TTC549 (cell line): Measurements from ENCODE around the gene SPG11.
"Not testable (repeated sequence)": the region's sequence is repeated elsewhere in the genome, so short reads cannot be mapped to it uniquely, and the experiment has no call there.

Source experiments
- FAIRE-seq: peaks from 2 replicates; lab custom pipeline; 2012; peaks lifted over from hg19 to GRCh38; lab: Jason Lieb, UNC

The SPG11 gene

GRCh38 chr15:44606740-44607139, 56.7 kb downstream of the SPG11 start:
- FAIRE-seq, result no peak

GRCh38 chr15:44603126-44603525, 60.3 kb downstream of the SPG11 start:
- FAIRE-seq, result no peak

GRCh38 chr15:44598892-44599291, 64.6 kb downstream of the SPG11 start:
- FAIRE-seq, result no peak

GRCh38 chr15:44598066-44598465, 65.4 kb downstream of the SPG11 start:
- no peak for FAIRE-seq

GRCh38 chr15:44596511-44597010, 66.9 kb downstream of the SPG11 start:
- no peak for FAIRE-seq

- FAIRE-seq, result no peak
Measured at GRCh38 chr15:44595656-44596510, 67.6 kb downstream of the SPG11 start.

GRCh38 chr15:44595246-44595645, 68.2 kb downstream of the SPG11 start:
- no peak for FAIRE-seq

GRCh38 chr15:44593042-44593736, 70.3 kb downstream of the SPG11 start:
- FAIRE-seq, result no peak

GRCh38 chr15:44591326-44591725, 72.1 kb downstream of the SPG11 start:
- no peak for FAIRE-seq

GRCh38 chr15:44588541-44588940, 74.9 kb downstream of the SPG11 start:
- FAIRE-seq, result no peak

GRCh38 chr15:44585633-44586032, 77.8 kb downstream of the SPG11 start:
- no peak for FAIRE-seq

- no peak for FAIRE-seq
Measured at GRCh38 chr15:44584162-44584749, 79.2 kb downstream of the SPG11 start.

GRCh38 chr15:44580105-44580504, 83.4 kb downstream of the SPG11 start:
- no peak for FAIRE-seq

- FAIRE-seq, result no peak
Measured at GRCh38 chr15:44574734-44575133, 88.7 kb downstream of the SPG11 start.

GRCh38 chr15:44573386-44573785, 90.1 kb downstream of the SPG11 start:
- no peak for FAIRE-seq

GRCh38 chr15:44570361-44570760, 93.1 kb downstream of the SPG11 start:
- FAIRE-seq, result no peak

GRCh38 chr15:44569316-44569715, 94.1 kb downstream of the SPG11 start:
- FAIRE-seq, result no peak

- no peak for FAIRE-seq
Measured at GRCh38 chr15:44568338-44568737, 95.1 kb downstream of the SPG11 start.

GRCh38 chr15:44566155-44566540, 97.3 kb downstream of the SPG11 start:
- FAIRE-seq, result no peak

- FAIRE-seq, result no peak
Measured at GRCh38 chr15:44565387-44566154, 97.9 kb downstream of the SPG11 start.

- FAIRE-seq, result not testable (repeated sequence)
Measured at GRCh38 chr15:44560926-44561325, 102.5 kb downstream of the SPG11 start.
